GM12873 (cell line): ENCODE data around the gene LRTM2.

Experiments used
- TF ChIP-seq, protein P1 (sequence below): IDR thresholded peaks from 2 replicates; pipeline ENCODE4 v1.5.1; 2012; ENCODE audit warnings: low read depth, mild to moderate bottlenecking, moderate library complexity, low read length, control low read depth; ENCODE audit not compliant: insufficient read depth; ENCODE audit errors: missing control alignments

The LRTM2 gene

DNA sequence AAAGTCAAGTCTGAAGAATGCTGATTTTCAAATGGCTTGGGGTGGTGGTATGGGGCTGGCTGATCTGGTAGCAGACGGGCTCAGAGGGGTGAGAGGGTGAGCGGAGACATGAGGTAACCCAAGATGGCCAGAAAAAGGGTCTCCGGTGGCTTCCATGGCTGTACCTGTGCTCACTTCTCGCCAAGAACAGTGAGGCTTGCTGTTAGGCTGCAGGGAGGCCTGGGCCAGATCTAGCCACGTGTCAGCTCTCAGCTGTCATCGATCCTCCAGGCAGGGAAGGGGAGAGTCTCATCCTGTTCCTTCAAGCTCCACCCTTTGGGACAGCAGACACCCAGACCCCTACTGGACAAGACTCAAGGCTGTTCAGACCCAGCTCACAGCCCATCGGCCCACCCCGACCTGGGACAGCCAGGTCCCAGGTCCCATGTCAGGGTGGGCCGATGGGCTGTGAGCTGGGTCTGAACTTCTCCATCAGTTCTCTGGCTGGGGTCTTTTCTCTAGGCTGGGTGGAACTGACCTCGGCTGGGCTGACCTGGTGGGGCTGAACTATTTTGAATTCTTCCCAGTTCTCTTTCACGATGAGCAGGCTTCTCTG is 9.0 kb downstream of the LRTM2 start:
- TF ChIP-seq, protein P1, sequence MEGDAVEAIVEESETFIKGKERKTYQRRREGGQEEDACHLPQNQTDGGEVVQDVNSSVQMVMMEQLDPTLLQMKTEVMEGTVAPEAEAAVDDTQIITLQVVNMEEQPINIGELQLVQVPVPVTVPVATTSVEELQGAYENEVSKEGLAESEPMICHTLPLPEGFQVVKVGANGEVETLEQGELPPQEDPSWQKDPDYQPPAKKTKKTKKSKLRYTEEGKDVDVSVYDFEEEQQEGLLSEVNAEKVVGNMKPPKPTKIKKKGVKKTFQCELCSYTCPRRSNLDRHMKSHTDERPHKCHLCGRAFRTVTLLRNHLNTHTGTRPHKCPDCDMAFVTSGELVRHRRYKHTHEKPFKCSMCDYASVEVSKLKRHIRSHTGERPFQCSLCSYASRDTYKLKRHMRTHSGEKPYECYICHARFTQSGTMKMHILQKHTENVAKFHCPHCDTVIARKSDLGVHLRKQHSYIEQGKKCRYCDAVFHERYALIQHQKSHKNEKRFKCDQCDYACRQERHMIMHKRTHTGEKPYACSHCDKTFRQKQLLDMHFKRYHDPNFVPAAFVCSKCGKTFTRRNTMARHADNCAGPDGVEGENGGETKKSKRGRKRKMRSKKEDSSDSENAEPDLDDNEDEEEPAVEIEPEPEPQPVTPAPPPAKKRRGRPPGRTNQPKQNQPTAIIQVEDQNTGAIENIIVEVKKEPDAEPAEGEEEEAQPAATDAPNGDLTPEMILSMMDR, result no peak

DNA sequence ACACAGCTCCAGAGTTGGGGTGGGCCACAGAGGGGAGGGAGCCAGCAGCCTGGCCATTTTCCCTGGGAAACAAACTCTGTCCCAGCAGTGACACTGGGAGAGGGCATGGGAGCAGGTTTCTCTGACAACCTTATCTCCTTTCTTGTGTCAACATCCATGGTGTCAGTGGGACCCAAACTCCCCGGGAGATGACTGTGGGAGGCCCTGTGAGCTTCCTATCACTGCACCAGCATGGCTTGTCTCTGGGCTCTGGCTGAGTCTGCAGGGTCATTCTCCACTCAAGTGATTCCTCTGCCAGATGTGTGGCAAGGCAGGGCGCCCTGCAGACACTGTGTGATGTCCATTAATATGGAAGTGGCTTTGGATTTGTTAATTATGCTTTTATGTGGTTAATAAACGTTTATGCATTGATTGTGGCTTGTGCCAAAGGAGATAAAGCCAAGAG is 10.1 kb downstream of the LRTM2 start:
- TF ChIP-seq, protein P1, result no peak

DNA sequence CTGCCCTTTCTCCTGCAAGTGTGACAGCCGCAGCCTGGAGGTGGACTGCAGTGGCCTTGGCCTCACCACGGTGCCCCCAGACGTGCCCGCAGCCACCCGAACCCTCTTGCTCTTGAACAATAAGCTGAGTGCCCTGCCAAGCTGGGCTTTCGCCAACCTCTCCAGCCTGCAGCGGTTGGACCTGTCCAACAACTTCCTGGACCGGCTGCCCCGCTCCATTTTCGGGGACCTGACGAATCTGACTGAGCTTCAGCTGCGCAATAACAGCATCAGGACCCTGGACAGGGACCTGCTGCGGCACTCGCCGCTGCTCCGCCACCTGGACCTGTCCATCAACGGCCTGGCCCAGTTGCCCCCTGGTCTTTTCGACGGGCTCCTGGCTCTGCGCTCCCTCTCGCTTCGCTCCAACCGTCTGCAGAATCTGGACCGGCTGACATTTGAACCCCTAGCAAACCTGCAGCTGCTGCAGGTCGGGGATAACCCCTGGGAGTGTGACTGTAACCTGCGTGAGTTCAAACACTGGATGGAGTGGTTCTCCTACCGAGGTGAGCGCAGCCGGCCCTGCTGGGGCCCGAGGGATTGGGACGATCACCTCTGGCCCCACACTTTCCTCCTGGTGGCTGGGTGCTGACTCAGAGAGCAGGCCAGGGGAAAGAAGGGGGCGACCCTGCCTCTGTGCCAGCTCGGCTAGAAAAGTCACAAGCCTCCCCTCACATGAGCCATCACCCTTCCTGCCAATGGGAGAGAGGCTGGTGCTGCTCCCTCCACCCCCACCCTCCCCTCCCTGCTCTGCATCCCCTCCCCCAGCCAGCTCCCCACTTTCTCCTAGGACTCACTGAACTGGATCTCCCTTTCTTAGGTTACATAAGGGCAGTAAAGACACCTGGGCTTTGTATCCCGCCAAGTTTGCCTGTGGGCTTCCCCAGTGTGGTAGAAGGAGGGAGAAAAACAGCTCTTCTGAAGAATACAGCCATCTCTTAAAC is 10.9 kb downstream of the LRTM2 start:
- TF ChIP-seq, protein P1, result no peak

DNA sequence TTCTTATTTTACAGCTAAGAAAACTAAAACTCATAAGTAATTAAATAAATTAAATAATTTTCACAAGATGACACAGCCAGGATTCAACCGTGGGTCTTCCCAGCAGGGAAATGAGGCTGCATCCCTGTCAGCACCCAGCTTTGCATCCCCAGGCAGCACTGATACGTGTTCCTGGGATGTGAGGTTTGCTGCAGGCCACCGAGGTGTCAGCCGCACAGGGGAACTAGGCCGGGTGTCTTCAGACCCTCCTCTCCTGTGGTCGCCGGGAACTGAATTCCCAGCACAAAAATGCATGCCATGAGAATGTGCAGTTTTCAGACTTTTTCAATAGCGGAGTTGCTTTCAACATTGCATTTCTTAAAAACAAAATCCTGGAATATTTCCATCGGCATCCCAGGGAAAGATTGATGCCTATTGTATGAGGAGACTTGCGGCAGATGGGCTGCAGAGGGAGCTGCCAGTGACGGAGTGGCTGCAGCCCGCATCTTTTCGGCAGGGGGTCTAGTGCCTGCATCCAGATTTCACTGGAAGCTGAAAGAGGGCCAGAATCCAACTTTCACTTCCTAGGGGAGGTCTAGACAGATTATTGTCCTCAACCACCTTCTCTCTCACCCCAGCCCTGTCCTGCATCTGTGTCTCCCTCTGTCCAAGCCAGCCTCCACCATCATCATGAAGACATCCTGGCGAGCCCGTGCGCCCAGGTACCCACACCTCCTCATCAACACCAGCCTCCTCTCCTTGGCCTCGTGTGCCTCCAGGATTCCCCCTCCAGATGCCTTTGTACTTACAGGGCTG is 12.6 kb downstream of the LRTM2 start:
- TF ChIP-seq, protein P1, result no peak

DNA sequence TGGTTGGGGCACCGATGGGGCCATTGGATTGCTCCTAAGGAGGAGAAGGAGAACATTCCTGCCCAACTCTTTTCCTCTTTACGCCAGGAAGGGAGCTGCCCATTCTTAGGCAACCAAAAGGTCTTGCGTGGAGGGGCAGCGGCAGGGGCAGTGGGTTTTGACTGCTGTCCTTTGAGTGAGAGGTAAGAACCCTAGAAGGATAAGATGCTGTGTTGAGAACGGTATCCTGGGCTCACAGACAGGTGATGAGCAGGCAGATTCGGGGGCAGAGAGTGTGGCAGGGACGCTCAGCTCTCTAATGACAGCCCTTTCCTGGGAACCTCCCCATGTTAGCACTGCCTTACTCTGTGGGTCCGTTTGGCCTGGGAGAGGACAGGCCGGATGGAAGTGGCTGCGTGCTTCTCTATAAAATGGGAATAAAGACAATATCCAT is 13.2 kb downstream of the LRTM2 start:
- TF ChIP-seq, protein P1, result no peak

DNA sequence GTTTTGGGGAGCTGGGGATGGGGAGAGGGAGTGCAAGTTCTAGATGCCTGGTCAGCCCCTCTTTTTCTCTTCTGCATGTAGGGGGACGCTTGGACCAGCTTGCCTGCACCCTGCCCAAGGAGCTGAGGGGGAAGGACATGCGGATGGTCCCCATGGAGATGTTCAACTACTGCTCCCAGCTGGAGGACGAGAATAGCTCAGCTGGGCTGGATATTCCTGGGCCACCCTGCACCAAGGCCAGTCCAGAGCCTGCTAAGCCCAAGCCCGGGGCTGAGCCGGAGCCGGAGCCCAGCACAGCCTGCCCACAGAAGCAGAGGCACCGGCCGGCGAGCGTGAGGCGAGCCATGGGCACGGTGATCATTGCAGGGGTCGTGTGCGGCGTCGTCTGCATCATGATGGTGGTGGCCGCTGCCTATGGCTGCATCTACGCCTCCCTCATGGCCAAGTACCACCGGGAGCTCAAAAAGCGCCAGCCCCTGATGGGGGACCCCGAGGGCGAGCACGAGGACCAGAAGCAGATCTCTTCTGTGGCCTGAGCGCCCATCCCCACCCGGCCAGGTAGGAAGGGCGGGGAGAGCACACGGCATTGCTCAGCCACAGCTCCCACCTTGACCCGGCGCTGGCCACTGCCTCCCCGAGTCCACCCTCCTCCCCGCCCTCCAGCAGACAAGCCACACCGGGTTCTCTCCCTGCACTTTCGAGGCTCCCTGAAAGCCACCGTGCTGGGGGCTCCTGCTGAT is 14.0 kb downstream of the LRTM2 start:
- TF ChIP-seq, protein P1, result no peak
